Lower lobe of right lung (tissue), 2 donors: Measurements from ENCODE around the gene PDE6G. TPM values are rescaled to one million over a fixed set of nuclear protein-coding genes. Genes with fewer than 3 reads are reported as not detected.
"Not testable (repeated sequence)": the region's sequence is repeated elsewhere in the genome, so short reads cannot be mapped to it uniquely, and the experiment has no call there.

ENCODE experiments used
- ATAC-seq, 2 donors: fragments of 200-7000 bp; cut with Tn5 transposase; one replicate each; pipeline ENCODE4 v1.9.1; 2020 to 2022; ENCODE audit warnings: mild to moderate bottlenecking in 2 of 2, moderate library complexity in 2 of 2
- DNase-seq: peaks from one replicate; pipeline ENCODE4 v3.0.0-alpha.2; 2020
- H3K27ac ChIP-seq: fragments of 200-600 bp; one replicate; pipeline ENCODE4 v1.8.0; 2022
- H3K27me3 ChIP-seq: fragments of 200-600 bp; one replicate; pipeline ENCODE4 v1.8.0; 2022; ENCODE audit warnings: low read depth
- H3K36me3 ChIP-seq: fragments of 200-600 bp; one replicate; pipeline ENCODE4 v1.8.0; 2022; ENCODE audit warnings: mild to moderate bottlenecking
- H3K4me1 ChIP-seq: fragments of 200-600 bp; one replicate; pipeline ENCODE4 v1.8.0; 2022
- H3K4me3 ChIP-seq: fragments of 200-600 bp; one replicate; pipeline ENCODE4 v1.8.0; 2022; ENCODE audit warnings: mild to moderate bottlenecking
- H3K9me3 ChIP-seq: fragments of 200-600 bp; one replicate; pipeline ENCODE4 v1.8.0; 2022
- CTCF ChIP-seq: fragments of 200-600 bp; IDR thresholded peaks from one replicate; pipeline ENCODE4 v1.8.0; 2022; ENCODE audit warnings: antibody characterized with exemption, mild to moderate bottlenecking
- intact Hi-C: fragments of 100-400 bp; cut with DNase I; formaldehyde crosslinking; loops from one replicate; pipeline ENCODE4 v1.11.0; 2022
- total RNA-seq: library from RNA; stranded (reverse); fragmentation: NEBNext Ultra II Directional; extraction: Animal tissue kit (Norgen Biotek cat#: 25700); gene quantifications from one replicate; pipeline ENCODE4 v1.2.1, GENCODE V29; 2021
- donor health status: DM: no; HTN: yes; CAD: no; lungs with severe emphysema.

Gene PDE6G
- total RNA-seq, 1 donor from 2014 or later: 2.0 TPM

GRCh38 chr17:81621494-81622130 is 34.7 kb downstream of the PDE6G start:
- DNase-seq: no peak
- H3K9me3 ChIP-seq: no peaks in the 10 kb centered on the region
- H3K4me3 ChIP-seq: no peak overlapping the region
- TF ChIP-seq CTCF: no peak
- H3K4me1 ChIP-seq: no peaks in the 10 kb centered on the region
- H3K36me3 ChIP-seq: peaks cover 82% of the 10 kb centered on the region
- H3K27me3 ChIP-seq: no peaks in the 10 kb centered on the region
- intact Hi-C loops: no loop called here
- H3K27ac ChIP-seq: peak overlapping the region; percentile 12
- peak; percentile 44 to 75 for ATAC-seq

- H3K27me3 ChIP-seq, ATAC-seq, H3K27ac ChIP-seq, H3K9me3 ChIP-seq, H3K4me3 ChIP-seq, H3K4me1 ChIP-seq, intact Hi-C loops: not testable (repeated sequence)
- H3K36me3 ChIP-seq: peaks cover 81% of the 10 kb centered on the region
- peak; percentile 1 for DNase-seq
Measured at GRCh38 chr17:81618307-81618706, 38.0 kb downstream of the PDE6G start.

- DNase-seq (peak; percentile 19), ATAC-seq (no peak)
- intact Hi-C loops: no loop called here
- TF ChIP-seq CTCF: no peak
- H3K4me3 ChIP-seq: no peak overlapping the region
- H3K4me1 ChIP-seq: no peaks in the 10 kb centered on the region
- H3K36me3 ChIP-seq: peaks cover 81% of the 10 kb centered on the region
- H3K27me3 ChIP-seq: no peaks in the 10 kb centered on the region
- H3K9me3 ChIP-seq: no peaks in the 10 kb centered on the region
- H3K27ac ChIP-seq: no peak overlapping the region
Measured at GRCh38 chr17:81616877-81617276, 39.5 kb downstream of the PDE6G start.

GRCh38 chr17:81615401-81615930 is 40.9 kb downstream of the PDE6G start:
- DNase-seq: peak; percentile 5
- TF ChIP-seq CTCF: no peak
- Histone ChIP-seq H3K4me1 (no peaks in the 10 kb centered on the region), H3K9me3 (no peaks in the 10 kb centered on the region), H3K4me3 (no peak overlapping the region), H3K36me3 (peaks cover 75% of the 10 kb centered on the region), H3K27me3 (no peaks in the 10 kb centered on the region), H3K27ac (no peak overlapping the region)
- intact Hi-C loops: no loop called here
- ATAC-seq: no peak

GRCh38 chr17:81612172-81612970 is 44.0 kb downstream of the PDE6G start:
- intact Hi-C loops: no loop called here
- peaks cover 90% of the 10 kb centered on the region for H3K36me3 ChIP-seq
- ATAC-seq (no peak), DNase-seq (no peak)
- TF ChIP-seq CTCF: no peak
- no peak overlapping the region for H3K27ac ChIP-seq
- no peaks in the 10 kb centered on the region for H3K27me3 ChIP-seq
- no peaks in the 10 kb centered on the region for H3K4me1 ChIP-seq
- H3K4me3 ChIP-seq: no peak overlapping the region
- no peaks in the 10 kb centered on the region for H3K9me3 ChIP-seq
